ENCODE measurements around the gene CD83. TPM values are rescaled to one million over a fixed set of nuclear protein-coding genes. Genes with fewer than 3 reads are reported as not detected.

Gene CD83
- total RNA-seq, 1 experiment from 2014 or later, result 15.2 TPM

- no peak overlapping the region for H3K4me3 ChIP-seq (ENCODE audit: low read length)
- BruUV-seq (replicated peaks), result no TSS peak
- no peak overlapping the region for H3K27ac ChIP-seq (ENCODE audit: low read length)
- POLR2A ChIA-PET (ENCODE audit: unreplicated experiment), result no interaction called here
- H3K27me3 ChIP-seq (ENCODE audit: low read length), result no peaks in the 10 kb centered on the region
- H3K9me2 ChIP-seq (replicated peaks; ENCODE audit: low read length), result no peaks in the 10 kb centered on the region
- no peaks in the 10 kb centered on the region for H3K9me3 ChIP-seq (ENCODE audit: low read length)
- no peak for TF ChIP-seq EZH2 (IDR thresholded peaks at IDR 0.05; ENCODE audit: low read length, unreplicated experiment)
- TF ChIP-seq CTCF (conservative IDR thresholded peaks at IDR 0.05; ENCODE audit: low read depth, low read length), result no peak
- no peak for TF ChIP-seq EZH2phosphoT487 (IDR thresholded peaks at IDR 0.05; ENCODE audit: borderline replicate concordance, low read length)
- intact Hi-C loops (cut with micrococcal nuclease), result no loop called here
- no peak for ATAC-seq
- peaks cover 11% of the 10 kb centered on the region for H3K4me1 ChIP-seq (ENCODE audit: insufficient read depth, low read length)
- H2AFZ ChIP-seq (ENCODE audit: low read length), result no peak overlapping the region
- H3K4me2 ChIP-seq (ENCODE audit: low read length), result no peak overlapping the region
- H3K79me2 ChIP-seq (ENCODE audit: low read length), result no peaks in the 10 kb centered on the region
- DNase-seq, result no peak
- no peaks in the 10 kb centered on the region for H3F3A ChIP-seq (ENCODE audit: low read length, unreplicated experiment)
- CTCF ChIA-PET, result no interaction called here
- no peak overlapping the region for H3K9ac ChIP-seq (ENCODE audit: low read length)
- H3K36me3 ChIP-seq (ENCODE audit: low read depth, low read length), result 0 out of 2 replicates have a peak, but pooled peaks cover 3% of the 10 kb centered on the region
- no peaks in the 10 kb centered on the region for H4K20me1 ChIP-seq (ENCODE audit: low read length)
Measured at GRCh38 chr6:14132921-14133275, 15.3 kb downstream of the CD83 start.

- no TSS peak for BruUV-seq (replicated peaks)
- H3K4me3 ChIP-seq (ENCODE audit: low read length), result no peak overlapping the region
- H3K4me1 ChIP-seq (ENCODE audit: insufficient read depth, low read length), result peaks cover 11% of the 10 kb centered on the region
- H3K9me3 ChIP-seq (ENCODE audit: low read length), result no peaks in the 10 kb centered on the region
- 0 out of 2 replicates have a peak, but pooled peaks cover 3% of the 10 kb centered on the region for H3K36me3 ChIP-seq (ENCODE audit: low read depth, low read length)
- no peak overlapping the region for H2AFZ ChIP-seq (ENCODE audit: low read length)
- H3F3A ChIP-seq (ENCODE audit: low read length, unreplicated experiment), result no peaks in the 10 kb centered on the region
- intact Hi-C loops (cut with micrococcal nuclease), result no loop called here
- no peaks in the 10 kb centered on the region for H3K79me2 ChIP-seq (ENCODE audit: low read length)
- H3K9ac ChIP-seq (ENCODE audit: low read length), result no peak overlapping the region
- H3K27me3 ChIP-seq (ENCODE audit: low read length), result no peaks in the 10 kb centered on the region
- ChIA-PET POLR2A (ENCODE audit: unreplicated experiment) (no interaction called here), CTCF (no interaction called here)
- TF ChIP-seq EZH2 (IDR thresholded peaks at IDR 0.05; ENCODE audit: low read length, unreplicated experiment) (no peak), EZH2phosphoT487 (IDR thresholded peaks at IDR 0.05; ENCODE audit: borderline replicate concordance, low read length) (no peak), CTCF (conservative IDR thresholded peaks at IDR 0.05; ENCODE audit: low read depth, low read length) (no peak)
- H3K9me2 ChIP-seq (replicated peaks; ENCODE audit: low read length), result no peaks in the 10 kb centered on the region
- ATAC-seq (no peak), DNase-seq (no peak)
- no peaks in the 10 kb centered on the region for H4K20me1 ChIP-seq (ENCODE audit: low read length)
- H3K4me2 ChIP-seq (ENCODE audit: low read length), result no peak overlapping the region
- H3K27ac ChIP-seq (ENCODE audit: low read length), result no peak overlapping the region
Measured at GRCh38 chr6:14134211-14134910, 16.8 kb downstream of the CD83 start.

GRCh38 chr6:14135893-14136539 is 18.4 kb downstream of the CD83 start:
- H3K79me2 ChIP-seq (ENCODE audit: low read length), result no peaks in the 10 kb centered on the region
- H2AFZ ChIP-seq (ENCODE audit: low read length), result no peak overlapping the region
- H4K20me1 ChIP-seq (ENCODE audit: low read length), result no peaks in the 10 kb centered on the region
- no peak for ATAC-seq
- H3K36me3 ChIP-seq (ENCODE audit: low read depth, low read length), result 0 out of 2 replicates have a peak, but pooled peaks cover 3% of the 10 kb centered on the region
- no peak overlapping the region for H3K4me2 ChIP-seq (ENCODE audit: low read length)
- intact Hi-C loops (cut with micrococcal nuclease), result no loop called here
- no peaks in the 10 kb centered on the region for H3K9me2 ChIP-seq (replicated peaks; ENCODE audit: low read length)
- no peak overlapping the region for H3K4me3 ChIP-seq (ENCODE audit: low read length)
- CTCF ChIA-PET, result no interaction called here
- no peaks in the 10 kb centered on the region for H3K27me3 ChIP-seq (ENCODE audit: low read length)
- H3K27ac ChIP-seq (ENCODE audit: low read length), result no peak overlapping the region
- TF ChIP-seq EZH2 (IDR thresholded peaks at IDR 0.05; ENCODE audit: low read length, unreplicated experiment), result no peak
- no peak for TF ChIP-seq CTCF (conservative IDR thresholded peaks at IDR 0.05; ENCODE audit: low read depth, low read length)
- no peaks in the 10 kb centered on the region for H3K4me1 ChIP-seq (ENCODE audit: insufficient read depth, low read length)
- POLR2A ChIA-PET (ENCODE audit: unreplicated experiment), result no interaction called here
- no peak overlapping the region for H3K9ac ChIP-seq (ENCODE audit: low read length)
- BruUV-seq (replicated peaks), result no TSS peak
- DNase-seq, result no peak
- no peaks in the 10 kb centered on the region for H3K9me3 ChIP-seq (ENCODE audit: low read length)
- H3F3A ChIP-seq (ENCODE audit: low read length, unreplicated experiment), result no peaks in the 10 kb centered on the region
